Measurements from ENCODE around the gene UBE2C.
"Not testable (repeated sequence)": the region's sequence is repeated elsewhere in the genome, so short reads cannot be mapped to it uniquely, and the experiment has no call there.

UBE2C gene

GRCh38 chr20:45812157-45813005 lies at the start of gene UBE2C:
UBE2C (plus strand) TSS chr20:45812644; CDS start chr20:45812696, 52 bp downstream.
- peak; percentile 96 for DNase-seq

- not testable (repeated sequence) for DNase-seq
Measured at GRCh38 chr20:45764618-45765282, 47.7 kb upstream of the UBE2C start.

- DNase-seq: no peak
Measured at GRCh38 chr20:45765307-45765875, 47.1 kb upstream of the UBE2C start.

GRCh38 chr20:45765980-45766379 lies 46.5 kb upstream of the UBE2C start:
- no peak for DNase-seq

- no peak for DNase-seq
Measured at GRCh38 chr20:45768479-45768878, 44.0 kb upstream of the UBE2C start.

- DNase-seq: peak; percentile 88
Measured at GRCh38 chr20:45771182-45771759, 41.2 kb upstream of the UBE2C start.

- no peak for DNase-seq
Measured at GRCh38 chr20:45772693-45773092, 39.8 kb upstream of the UBE2C start.

- no peak for DNase-seq
Measured at GRCh38 chr20:45774945-45775344, 37.5 kb upstream of the UBE2C start.

- no peak for DNase-seq
Measured at GRCh38 chr20:45775411-45775810, 37.0 kb upstream of the UBE2C start.

- DNase-seq: no peak
Measured at GRCh38 chr20:45776931-45777330, 35.5 kb upstream of the UBE2C start.

GRCh38 chr20:45779011-45779915 lies 33.2 kb upstream of the UBE2C start:
- no peak for DNase-seq

GRCh38 chr20:45780159-45780558 lies 32.3 kb upstream of the UBE2C start:
- no peak for DNase-seq

- DNase-seq: no peak
Measured at GRCh38 chr20:45781391-45781931, 31.0 kb upstream of the UBE2C start.

- no peak for DNase-seq
Measured at GRCh38 chr20:45782890-45783289, 29.6 kb upstream of the UBE2C start.

- DNase-seq: no peak
Measured at GRCh38 chr20:45783656-45784294, 28.7 kb upstream of the UBE2C start.

GRCh38 chr20:45788351-45788750 lies 24.1 kb upstream of the UBE2C start:
- no peak for DNase-seq

GRCh38 chr20:45792317-45793118 lies 19.9 kb upstream of the UBE2C start:
- no peak for DNase-seq

GRCh38 chr20:45796337-45797065 lies 15.9 kb upstream of the UBE2C start:
- DNase-seq: no peak

- not testable (repeated sequence) for DNase-seq
Measured at GRCh38 chr20:45797510-45797909, 14.9 kb upstream of the UBE2C start.

GRCh38 chr20:45797955-45798354 lies 14.5 kb upstream of the UBE2C start:
- not testable (repeated sequence) for DNase-seq
